Prostate gland (tissue), 1 donor: ENCODE results near the gene IGSF8.

ENCODE experiments used
- POLR2A ChIP-seq: fragments of 450-650 bp; IDR thresholded peaks from one replicate; pipeline ENCODE4 v1.6.1; 2016; ENCODE audit warnings: antibody characterized with exemption, mild to moderate bottlenecking
- POLR2AphosphoS5 ChIP-seq: sonication (generic); formaldehyde crosslinking; IDR thresholded peaks from one replicate; pipeline ENCODE4 v1.6.1; 2017; ENCODE audit warnings: antibody characterized with exemption

GRCh38 chr1:160063176-160063575 is 35.2 kb downstream of the IGSF8 start:
- TF ChIP-seq POLR2A (no peak), POLR2AphosphoS5 (no peak)
